Peyer's patch (tissue), 4 donors: ENCODE data around the gene SUSD1. TPM values are rescaled to one million over a fixed set of nuclear protein-coding genes. Genes with fewer than 3 reads are reported as not detected.
A peak's percentile ranks its signal among the peaks of the same experiment; 100 is the strongest.

Experiments used
- DNase-seq, 3 donors: peaks; one replicate each; pipeline ENCODE4 v3.0.0-alpha.2; 2017 to 2019
- H3K27ac ChIP-seq, 4 donors: fragments of 200-600 bp; sonication (generic); one replicate each; pipeline ENCODE4 v1.5.1; 2016 to 2019
- H3K27me3 ChIP-seq, 2 donors: fragments of 200-600 bp; sonication (generic); one replicate each; pipeline ENCODE4 v1.5.1; 2019
- H3K36me3 ChIP-seq, 3 donors: fragments of 200-600 bp; sonication (generic); one replicate each; pipeline ENCODE4 v1.5.1; 2016 to 2019
- H3K4me1 ChIP-seq, 4 donors: fragments of 200-600 bp; sonication (generic); one replicate each; pipeline ENCODE4 v1.5.1; 2016 to 2019
- H3K4me3 ChIP-seq, 4 donors: fragments of 200-600 bp; sonication (generic); 1 replicate in 3 of 4; 2 replicates in 1 of 4; pipeline ENCODE4 v1.5.1; 2016 to 2019; ENCODE audit warnings: mild to moderate bottlenecking in 1 of 4
- H3K9me3 ChIP-seq, 4 donors: fragments of 200-600 bp; sonication (generic); one replicate each; pipeline ENCODE4 v1.5.1; 2016 to 2019; ENCODE audit warnings: mild to moderate bottlenecking in 1 of 4
- CTCF ChIP-seq, 6 experiments: fragments of 450-650 bp in 4 of 6; fragments of 200-600 bp in 2 of 6; sonication (generic) in 1 of 6; IDR thresholded peaks; one replicate each; pipeline ENCODE4 v1.5.1; 2017 to 2019; ENCODE audit warnings: antibody characterized with exemption in 6 of 6, mild to moderate bottlenecking in 3 of 6, moderate library complexity in 1 of 6
- POLR2A ChIP-seq, 2 donors: fragments of 450-650 bp; IDR thresholded peaks; one replicate each; pipeline ENCODE4 v1.5.1; 2017; ENCODE audit warnings: antibody characterized with exemption in 2 of 2, mild to moderate bottlenecking in 2 of 2, moderate library complexity in 2 of 2
- total RNA-seq, 4 donors: library from RNA; depleted of rRNA; stranded (reverse); fragments of >200 nt; gene quantifications; one replicate each; pipeline ENCODE4 v1.1.0, GENCODE V29; 2016

Gene SUSD1
- total RNA-seq, 4 donors from 2014 or later = 10.6 to 28.9 (median 21.3) TPM

- H3K36me3 ChIP-seq = no peaks in the 10 kb centered on the region
- peak overlapping the region in 1 of 4 donors; percentile 51 for H3K27ac ChIP-seq
- no peaks in the 10 kb centered on the region for H3K9me3 ChIP-seq
- peaks cover 0 to 3% (median 0%) of the 10 kb centered on the region in 4 donors for H3K4me1 ChIP-seq
- TF ChIP-seq CTCF (IDR thresholded peaks at IDR 0.05) (no peak), POLR2A (IDR thresholded peaks at IDR 0.05) (no peak)
- DNase-seq = no peak
- H3K4me3 ChIP-seq = no peak overlapping the region
- no peaks in the 10 kb centered on the region for H3K27me3 ChIP-seq
Observed at GRCh38 chr9:112104401-112104800, 70.7 kb downstream of the SUSD1 start.

DNA sequence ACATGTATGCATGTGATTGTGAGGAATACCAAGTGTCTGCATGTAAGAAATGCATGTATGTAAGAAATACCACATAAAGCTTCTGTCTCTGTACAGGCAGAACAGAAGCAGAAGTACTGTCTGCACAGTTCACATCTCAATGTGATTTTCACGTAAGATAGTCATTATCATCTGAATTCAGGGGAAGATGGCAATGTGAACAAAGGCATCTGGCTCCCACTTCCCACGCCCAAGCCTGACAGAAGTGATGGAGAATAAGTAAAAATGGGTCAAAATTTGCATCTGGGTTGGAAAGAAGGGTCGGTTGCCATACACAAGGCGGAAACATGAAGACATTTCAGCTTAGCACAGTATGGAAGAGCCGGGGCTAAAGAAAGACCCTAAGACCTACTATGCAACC is 71.7 kb downstream of the SUSD1 start:
- no peaks in the 10 kb centered on the region for H3K36me3 ChIP-seq
- no peak for DNase-seq
- H3K27me3 ChIP-seq = no peaks in the 10 kb centered on the region
- no peak for TF ChIP-seq CTCF (IDR thresholded peaks at IDR 0.05)
- no peak for TF ChIP-seq POLR2A (IDR thresholded peaks at IDR 0.05)
- no peak overlapping the region for H3K27ac ChIP-seq
- no peaks in the 10 kb centered on the region for H3K9me3 ChIP-seq
- H3K4me1 ChIP-seq = peaks cover 0 to 3% (median 0%) of the 10 kb centered on the region in 4 donors
- no peak overlapping the region for H3K4me3 ChIP-seq

DNA sequence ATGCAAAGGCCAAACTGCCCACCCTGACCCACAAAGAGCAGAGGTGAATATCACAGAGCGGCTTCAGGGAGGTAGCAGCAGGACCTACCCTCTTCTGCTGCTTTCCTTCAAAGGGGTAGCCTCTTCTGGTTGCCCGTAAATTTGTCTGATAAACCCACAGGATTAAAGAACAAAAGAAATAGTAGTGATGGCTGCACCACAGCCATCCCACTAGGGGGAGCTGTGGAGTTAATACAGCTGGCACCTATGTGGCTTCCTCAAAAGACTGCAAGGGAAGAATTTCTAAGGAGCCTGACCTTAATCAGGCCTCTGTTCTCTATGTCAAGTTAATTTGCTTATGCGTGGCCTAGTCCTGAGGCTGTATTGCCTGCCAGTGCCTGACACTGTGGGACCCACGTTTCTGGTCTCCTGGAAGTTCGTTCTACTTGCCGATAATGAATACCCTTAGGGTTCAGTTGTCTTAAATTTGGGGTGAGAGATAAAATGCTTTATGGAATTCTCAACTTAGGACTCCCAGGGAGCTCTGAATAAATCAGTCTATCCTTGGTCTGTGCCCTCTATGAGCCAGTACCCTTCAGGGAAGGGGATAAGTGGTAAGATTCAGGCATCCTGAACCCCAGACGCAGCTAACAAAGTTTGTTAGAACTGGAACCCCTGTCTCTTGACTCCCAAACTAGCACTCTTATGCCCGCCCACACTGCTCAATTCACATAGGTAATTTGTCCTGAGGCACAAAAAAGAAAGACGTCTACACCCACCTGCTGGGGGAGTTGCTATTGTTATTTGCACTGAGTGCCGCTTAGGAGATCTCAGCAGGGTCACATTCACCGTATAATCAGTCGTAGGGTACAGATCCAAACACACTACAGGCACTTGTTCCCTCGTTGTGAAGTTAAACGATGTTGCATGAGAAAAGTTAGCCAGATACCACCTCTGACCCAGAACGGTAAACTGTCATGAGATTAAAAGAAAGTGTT is 77.1 kb downstream of the SUSD1 start:
- no peaks in the 10 kb centered on the region for H3K9me3 ChIP-seq
- no peak overlapping the region for H3K27ac ChIP-seq
- DNase-seq = peak in 2 of 3 donors; percentile 64 to 81
- H3K36me3 ChIP-seq = no peaks in the 10 kb centered on the region
- H3K4me3 ChIP-seq = no peak overlapping the region
- TF ChIP-seq POLR2A (IDR thresholded peaks at IDR 0.05) (no peak), CTCF (IDR thresholded peaks at IDR 0.05) (peak; percentile 81 to 94 (median 88))
- H3K4me1 ChIP-seq = no peaks in the 10 kb centered on the region
- no peaks in the 10 kb centered on the region for H3K27me3 ChIP-seq

- no peak for TF ChIP-seq CTCF (IDR thresholded peaks at IDR 0.05)
- TF ChIP-seq POLR2A (IDR thresholded peaks at IDR 0.05) = no peak
- DNase-seq = no peak
- Histone ChIP-seq H3K27ac (peak overlapping the region; percentile 1 to 47 (median 19)), H3K4me3 (peak overlapping the region in 2 of 4 donors; percentile 15 to 20), H3K9me3 (no peaks in the 10 kb centered on the region), H3K36me3 (no peaks in the 10 kb centered on the region), H3K27me3 (no peaks in the 10 kb centered on the region), H3K4me1 (no peaks in the 10 kb centered on the region)
Observed at GRCh38 chr9:112094948-112095681, 80.0 kb downstream of the SUSD1 start.

- no peaks in the 10 kb centered on the region for H3K9me3 ChIP-seq
- H3K36me3 ChIP-seq = no peaks in the 10 kb centered on the region
- no peaks in the 10 kb centered on the region for H3K4me1 ChIP-seq
- no peak for TF ChIP-seq POLR2A (IDR thresholded peaks at IDR 0.05)
- TF ChIP-seq CTCF (IDR thresholded peaks at IDR 0.05) = no peak
- no peak for DNase-seq
- H3K4me3 ChIP-seq = no peak overlapping the region
- no peaks in the 10 kb centered on the region for H3K27me3 ChIP-seq
- no peak overlapping the region for H3K27ac ChIP-seq
Observed at GRCh38 chr9:112094241-112094640, 80.9 kb downstream of the SUSD1 start.
